Hindlimb muscle (tissue), 1 donor: ENCODE data around the gene ICE1. TPM values are rescaled to one million over a fixed set of nuclear protein-coding genes. Genes with fewer than 3 reads are reported as not detected.
"Not testable (repeated sequence)": the region's sequence is repeated elsewhere in the genome, so short reads cannot be mapped to it uniquely, and the experiment has no call there.

Experiments
- DNase-seq: peaks from one replicate; pipeline ENCODE4 v3.0.0-alpha.2; 2013
- polyA plus RNA-seq: library from polyadenylated mRNA; unstranded; fragments of 120-200 nt; gene quantifications from one replicate; pipeline ENCODE4 v1.2.1, GENCODE V29; 2013; ENCODE audit not compliant: insufficient read length

Gene ICE1
- polyA plus RNA-seq, 1 donor: 25.5 TPM

GRCh38 chr5:5453131-5453530 lies 30.7 kb downstream of the ICE1 start:
- no peak for DNase-seq

GRCh38 chr5:5454391-5454790 lies 31.9 kb downstream of the ICE1 start:
- no peak for DNase-seq

- DNase-seq: no peak
These were observed 34.4 kb downstream of the ICE1 start for GRCh38 chr5:5456858-5457257.

- DNase-seq: no peak
These were observed 37.8 kb downstream of the ICE1 start for GRCh38 chr5:5460311-5460710.

GRCh38 chr5:5461012-5461411 lies 38.5 kb downstream of the ICE1 start:
- no peak for DNase-seq

GRCh38 chr5:5464036-5464715 lies 41.7 kb downstream of the ICE1 start:
- DNase-seq: no peak

- DNase-seq: no peak
These were observed 43.8 kb downstream of the ICE1 start for GRCh38 chr5:5466227-5466626.

- DNase-seq: no peak
These were observed 45.3 kb downstream of the ICE1 start for GRCh38 chr5:5467737-5468136.

- DNase-seq: no peak
These were observed 48.5 kb downstream of the ICE1 start for GRCh38 chr5:5470933-5471332.

GRCh38 chr5:5473226-5473625 lies 50.7 kb downstream of the ICE1 start:
- no peak for DNase-seq

- no peak for DNase-seq
These were observed 52.5 kb downstream of the ICE1 start for GRCh38 chr5:5474961-5475360.

- DNase-seq: no peak
These were observed 53.5 kb downstream of the ICE1 start for GRCh38 chr5:5475975-5476374.

- DNase-seq: not testable (repeated sequence)
These were observed 57.1 kb downstream of the ICE1 start for GRCh38 chr5:5479578-5479977.

GRCh38 chr5:5480481-5481111 lies 58.1 kb downstream of the ICE1 start:
- DNase-seq: no peak

GRCh38 chr5:5481206-5481605 lies 58.7 kb downstream of the ICE1 start:
- no peak for DNase-seq

- DNase-seq: no peak
These were observed 59.2 kb downstream of the ICE1 start for GRCh38 chr5:5481633-5482032.

- DNase-seq: no peak
These were observed 60.9 kb downstream of the ICE1 start for GRCh38 chr5:5483350-5483749.

- DNase-seq: no peak
These were observed 61.6 kb downstream of the ICE1 start for GRCh38 chr5:5483880-5484598.

GRCh38 chr5:5486122-5486521 lies 63.6 kb downstream of the ICE1 start:
- DNase-seq: no peak

- DNase-seq: no peak
These were observed 65.3 kb downstream of the ICE1 start for GRCh38 chr5:5487585-5488360.

GRCh38 chr5:5490774-5491347 lies 68.4 kb downstream of the ICE1 start:
- DNase-seq: no peak

- DNase-seq: peak; percentile 15
These were observed 69.8 kb downstream of the ICE1 start for GRCh38 chr5:5492087-5492933.
